DMS53 treated with DMSO at 0.1 percent for 48 hours (cell line): Measurements from ENCODE around the gene VWA5B2.
"Not testable (repeated sequence)": the region's sequence is repeated elsewhere in the genome, so short reads cannot be mapped to it uniquely, and the experiment has no call there.

ENCODE experiments used
- DNase-seq: peaks from one replicate; lab custom pipeline; 2025; ENCODE audit not compliant: unreplicated experiment; lab: John Stamatoyannopoulos, UW

Gene VWA5B2

DNA sequence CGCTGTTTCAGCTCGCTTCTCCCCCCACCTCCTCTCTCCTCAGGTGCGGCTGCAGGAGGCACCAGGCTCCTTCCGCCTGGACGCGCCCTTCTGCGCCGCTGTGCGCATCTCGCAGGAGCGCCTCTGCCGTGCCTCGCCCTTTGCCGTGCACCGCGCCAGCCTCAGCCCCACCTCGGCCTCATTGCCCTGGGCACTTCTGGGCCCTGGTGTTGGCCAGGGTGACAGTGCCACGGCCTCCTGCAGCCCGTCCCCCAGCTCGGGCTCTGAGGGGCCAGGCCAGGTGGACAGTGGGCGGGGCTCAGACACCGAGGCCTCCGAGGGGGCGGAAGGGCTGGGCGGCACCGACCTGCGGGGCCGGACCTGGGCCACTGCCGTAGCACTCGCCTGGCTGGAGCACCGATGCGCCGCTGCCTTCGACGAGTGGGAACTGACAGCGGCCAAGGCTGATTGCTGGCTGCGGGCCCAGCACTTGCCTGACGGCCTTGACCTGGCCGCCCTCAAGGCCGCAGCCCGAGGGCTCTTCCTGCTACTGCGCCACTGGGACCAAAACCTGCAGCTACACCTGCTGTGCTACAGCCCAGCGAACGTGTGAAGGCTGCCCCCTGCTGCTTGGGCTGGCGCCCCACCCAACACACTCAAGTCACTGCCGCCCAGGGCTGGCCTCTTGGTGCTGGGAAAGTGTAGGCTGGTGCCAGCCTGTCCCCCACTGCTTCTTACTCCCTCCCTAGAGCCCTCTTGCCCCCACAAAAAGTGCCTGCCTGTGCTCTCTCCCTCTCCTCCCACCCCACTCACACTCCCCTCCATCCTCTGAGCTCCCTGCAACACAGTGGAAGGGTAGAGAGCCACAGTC, 12.3 kb downstream of the VWA5B2 start:
- DNase-seq = peak; percentile 76

DNA sequence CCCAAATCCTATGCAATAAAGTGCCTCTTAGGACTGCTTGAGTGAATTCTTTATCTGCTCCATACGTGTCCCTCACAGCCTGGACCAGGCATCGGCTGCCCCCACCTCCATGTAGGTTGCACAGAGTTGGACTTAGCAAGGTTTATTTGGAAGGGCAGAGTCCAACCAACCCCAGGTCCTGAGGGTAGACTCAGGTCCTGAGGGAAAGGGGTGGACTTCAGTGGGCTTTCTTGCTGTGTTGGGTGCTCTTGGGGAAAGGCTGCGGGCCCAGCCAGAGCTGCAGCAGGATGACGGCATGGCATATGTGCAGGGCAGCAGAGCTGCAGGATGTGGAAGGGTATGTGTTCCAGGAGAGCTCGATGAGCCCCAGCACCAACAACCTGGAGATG, 12.9 kb downstream of the VWA5B2 start:
- DNase-seq = no peak

GRCh38 chr3:184248454-184249411, 19.3 kb downstream of the VWA5B2 start, which contains the start of gene ALG3:
Gene ALG3 (minus strand): TSS chr3:184248962. CDS start chr3:184248940, 22 bp downstream.
- DNase-seq = peak; percentile 47

DNA sequence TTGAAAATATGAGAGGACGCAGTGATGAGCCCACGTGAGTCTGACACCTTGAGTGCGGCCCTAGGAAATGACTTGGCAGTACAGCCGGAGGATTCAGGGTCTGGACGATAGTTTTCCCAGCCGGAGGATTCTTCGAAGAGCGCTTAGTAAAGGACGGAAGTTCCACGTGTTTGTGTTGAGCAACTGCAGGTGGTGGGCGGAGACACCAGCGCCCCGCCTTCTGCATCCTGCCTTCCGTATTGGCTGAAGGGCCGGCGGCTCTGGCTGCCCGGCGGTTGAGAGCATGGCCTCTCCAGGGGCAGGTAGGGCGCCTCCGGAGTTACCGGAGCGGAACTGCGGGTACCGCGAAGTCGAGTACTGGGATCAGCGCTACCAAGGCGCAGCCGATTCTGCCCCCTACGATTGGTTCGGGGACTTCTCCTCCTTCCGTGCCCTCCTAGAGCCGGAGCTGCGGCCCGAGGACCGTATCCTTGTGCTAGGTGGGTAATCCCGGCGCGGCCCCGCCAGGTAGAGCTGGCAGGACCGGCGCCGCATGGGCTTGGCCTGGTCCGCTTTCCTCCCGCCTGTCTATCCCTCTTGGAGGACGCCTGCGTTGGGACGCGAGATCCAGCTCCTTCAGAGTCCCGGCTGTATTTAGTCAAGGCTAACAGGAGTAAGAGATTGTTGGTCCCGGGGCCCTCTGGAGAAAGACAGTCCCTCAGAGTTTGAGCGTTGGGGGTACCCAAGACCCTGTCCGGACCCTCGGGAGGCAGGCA, 20.2 kb downstream of the VWA5B2 start, which contains the start of gene EEF1AKMT4:
TSS of gene EEF1AKMT4 (plus strand) at position 261 of the 755 bp plus-strand sequence. CDS start at position 284, 23 bp downstream.
- peak; percentile 92 for DNase-seq

DNA sequence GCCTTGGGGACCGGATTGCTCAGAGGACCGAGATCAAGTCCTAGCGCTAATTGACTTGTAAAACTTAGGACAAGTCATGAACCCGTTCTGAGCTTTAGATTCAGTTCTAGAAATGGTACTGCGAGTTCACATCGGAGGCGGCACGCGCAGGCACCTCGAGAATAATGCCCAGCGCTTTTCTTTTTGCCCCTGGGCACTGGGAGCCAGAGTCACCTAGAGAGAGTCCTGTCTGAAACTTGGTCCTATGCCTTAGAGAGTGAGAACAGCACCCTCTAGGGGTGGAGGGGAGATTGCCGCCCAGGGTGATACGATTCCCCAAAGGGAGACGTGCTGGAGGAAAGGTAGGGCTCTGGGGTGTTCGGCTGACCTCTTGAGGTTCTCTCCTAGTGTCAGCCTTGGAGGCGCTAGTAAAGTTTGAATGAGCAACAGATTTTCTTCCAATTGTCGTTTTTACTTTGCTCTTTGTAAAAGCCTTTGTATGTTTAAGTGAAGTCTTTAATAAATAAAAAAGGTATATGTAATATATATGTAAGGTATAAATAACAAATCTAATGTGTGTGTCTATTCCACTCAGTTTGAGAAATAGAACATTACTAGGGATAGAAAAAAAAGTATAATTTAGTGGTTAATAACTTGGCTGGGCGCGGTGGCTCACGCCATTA, 20.9 kb downstream of the VWA5B2 start:
- peak; percentile 83 for DNase-seq

- no peak for DNase-seq
These were observed 26.1 kb downstream of the VWA5B2 start for GRCh38 chr3:184255291-184256039.

GRCh38 chr3:184257083-184257915, 27.9 kb downstream of the VWA5B2 start:
- no peak for DNase-seq

DNA sequence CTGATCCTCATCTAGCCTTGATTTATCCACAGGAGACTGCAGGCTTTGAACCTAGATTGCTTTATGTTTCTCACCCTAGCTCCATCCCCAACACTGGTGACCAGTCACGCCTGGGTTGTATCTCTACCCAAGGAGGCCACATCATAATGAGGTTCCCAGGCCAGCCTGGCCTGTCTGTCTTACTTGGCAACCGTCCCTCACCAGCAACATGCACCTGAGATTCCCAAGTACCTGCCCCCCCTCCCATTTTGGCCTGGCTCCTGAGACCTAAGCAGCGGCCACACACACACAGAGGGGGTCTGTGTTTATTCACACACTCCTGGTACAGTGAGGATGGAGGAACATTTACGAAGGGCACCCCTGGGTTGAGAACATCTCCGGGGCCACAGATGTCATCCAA, 29.5 kb downstream of the VWA5B2 start:
- no peak for DNase-seq

GRCh38 chr3:184259396-184259877, 30.1 kb downstream of the VWA5B2 start:
- DNase-seq = no peak

DNA sequence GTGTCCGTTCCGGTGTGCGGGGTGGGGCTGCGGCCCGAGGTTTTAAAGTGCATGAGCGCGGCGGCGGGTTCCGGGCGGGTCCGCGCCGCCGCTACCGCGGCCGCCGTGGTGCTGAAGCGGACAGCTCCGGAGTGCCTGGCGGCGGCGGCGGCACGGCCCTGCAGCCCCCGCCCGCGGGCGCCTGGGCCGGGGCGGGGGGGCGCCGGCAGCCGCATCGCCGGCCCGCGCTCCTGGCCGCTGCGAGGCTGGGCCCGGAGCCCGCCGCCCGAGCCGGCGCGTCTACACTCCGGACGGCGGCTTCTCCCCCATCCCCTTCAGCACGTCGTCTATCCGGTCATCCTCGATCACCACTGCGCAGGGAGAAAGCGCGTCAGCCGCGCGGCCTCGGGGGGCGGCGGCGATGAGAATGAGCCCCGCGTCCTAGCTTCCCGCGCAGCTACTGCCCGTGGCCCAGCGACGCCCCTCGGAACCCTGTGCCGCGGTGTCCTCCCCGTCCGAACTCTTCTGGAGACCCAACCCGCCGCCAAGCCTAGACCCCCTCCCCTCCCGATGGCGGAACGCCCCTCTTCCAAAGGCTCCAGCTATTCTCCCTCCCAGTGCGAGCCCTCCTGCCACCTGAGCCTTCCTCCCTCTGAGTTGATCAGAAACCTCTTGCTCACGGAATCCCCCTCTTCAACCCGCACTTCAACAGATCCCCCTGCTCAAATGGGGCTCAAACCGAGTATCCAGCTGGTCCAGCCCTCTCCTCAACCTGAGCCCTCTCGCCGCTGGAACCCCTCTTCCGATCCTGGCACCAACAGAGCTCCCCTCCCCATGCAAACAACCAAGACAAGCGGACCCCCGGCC, 30.7 kb downstream of the VWA5B2 start:
- DNase-seq = no peak

- no peak for DNase-seq
These were observed 31.4 kb downstream of the VWA5B2 start for GRCh38 chr3:184260724-184261269.

DNA sequence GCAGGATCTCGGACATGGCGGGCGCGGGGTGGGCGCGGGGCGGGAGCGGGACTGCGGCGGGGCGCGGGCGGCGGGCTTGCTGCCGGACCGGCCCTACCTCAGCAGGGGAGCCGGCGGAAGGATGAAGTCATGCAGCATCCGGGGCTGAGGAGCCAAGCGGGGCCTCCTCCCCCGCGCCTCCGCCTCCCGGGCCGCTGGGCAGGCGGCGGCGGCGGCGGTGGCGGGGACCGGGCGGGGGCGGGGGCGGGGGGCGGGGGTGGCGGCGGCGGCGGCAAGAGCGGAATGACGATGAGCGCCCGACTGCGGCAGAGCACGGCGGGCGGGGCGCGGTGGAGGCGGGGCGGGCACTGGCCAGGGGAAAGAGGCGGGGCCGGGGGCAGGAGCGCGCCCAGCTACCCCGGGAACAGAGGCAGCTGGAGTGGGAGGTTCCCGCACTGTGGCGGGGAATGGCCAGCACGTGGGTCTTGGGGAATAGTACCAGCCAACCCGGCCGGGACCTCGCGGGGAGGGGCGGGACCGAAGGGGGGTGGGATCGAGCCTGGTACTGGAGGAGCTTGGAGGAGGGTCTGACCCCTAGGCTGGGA, 32.0 kb downstream of the VWA5B2 start, which contains the start of gene CAMK2N2:
TSS of gene CAMK2N2 (minus strand) at position 284 of the 584 bp plus-strand sequence. CDS start at position 16, 268 bp downstream.
- DNase-seq = peak; percentile 60

- DNase-seq = peak; percentile 54
These were observed 32.7 kb downstream of the VWA5B2 start for GRCh38 chr3:184261854-184262763.

- DNase-seq = no peak
These were observed 33.4 kb downstream of the VWA5B2 start for GRCh38 chr3:184262764-184263179.

GRCh38 chr3:184267249-184267648, 37.9 kb downstream of the VWA5B2 start:
- DNase-seq = not testable (repeated sequence)

DNA sequence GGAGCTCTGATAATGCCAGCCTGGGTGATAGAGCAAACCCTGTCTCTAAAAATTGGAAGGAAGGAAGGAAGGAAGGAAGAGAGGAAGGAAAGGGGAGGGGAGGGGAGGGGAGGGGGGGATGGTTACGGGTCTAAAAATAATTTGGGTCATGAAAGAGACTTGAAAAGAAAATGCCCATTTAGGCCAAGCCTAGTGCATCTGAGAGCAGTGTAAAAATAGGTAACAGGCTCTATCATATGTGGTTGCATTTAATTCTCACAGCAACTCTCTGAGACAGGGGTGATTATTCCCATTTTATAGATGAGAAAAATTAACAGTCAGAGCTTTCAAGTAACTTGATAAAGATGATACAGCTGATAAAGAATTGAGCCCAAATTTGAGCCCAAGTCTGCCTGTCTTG, 42.9 kb downstream of the VWA5B2 start:
- no peak for DNase-seq
